OCI-LY7 (cell line): ENCODE measurements around the gene TMPRSS11B. TPM values are rescaled to one million over a fixed set of nuclear protein-coding genes. Genes with fewer than 3 reads are reported as not detected.

ENCODE experiments used
- Bru-seq: library from RNA; stranded (reverse); fragments of 400-500 nt; gene quantifications from one replicate; lab custom pipeline; 2021; lab: Mats Ljungman, UMichigan
- BruChase-seq, 2 experiments: library from RNA; stranded (reverse); fragments of 400-500 nt; gene quantifications; one replicate each; lab custom pipeline; 2021; lab: Mats Ljungman, UMichigan
- BruUV-seq: library from RNA; stranded (reverse); fragments of 400-500 nt; replicated peaks from 2 replicates; lab custom pipeline; 2021; lab: Mats Ljungman, UMichigan
- CTCF ChIA-PET: fragments of 300-600 bp; sonication (Branson Sonifier 250); formaldehyde crosslinking; loops from one replicate; lab custom pipeline; 2022; ENCODE audit warnings: antibody characterized with exemption; ENCODE audit not compliant: unreplicated experiment; lab: Charles Lee
- POLR2A ChIA-PET: fragments of 300-600 bp; sonication (Branson Sonifier 250); formaldehyde crosslinking; loops from one replicate; lab custom pipeline; 2022; ENCODE audit warnings: antibody characterized with exemption; lab: Charles Lee
- DNase-seq: peaks from one replicate; pipeline ENCODE4 v3.0.0-alpha.2; 2015; ENCODE audit warnings: low spot score
- H2AFZ ChIP-seq: fragments of 200-600 bp; sonication (generic), shearing (Covaris generic); 2 replicates; pipeline ENCODE4 v1.6.1; 2014; ENCODE audit warnings: mild to moderate bottlenecking, antibody characterized with exemption, low read length, moderate library complexity
- H3K27ac ChIP-seq: fragments of 200-600 bp; sonication (generic); 2 replicates; pipeline ENCODE4 v1.5.1; 2014; ENCODE audit warnings: mixed run types, low read depth, mild to moderate bottlenecking, moderate library complexity, low read length, inconsistent platforms; ENCODE audit not compliant: poor library complexity, severe bottlenecking
- H3K36me3 ChIP-seq: fragments of 200-600 bp; sonication (generic); 2 replicates; pipeline ENCODE4 v1.6.1; 2014; ENCODE audit warnings: mild to moderate bottlenecking, antibody characterized with exemption, low read length, moderate library complexity, mixed read lengths; ENCODE audit not compliant: insufficient read depth
- H3K4me1 ChIP-seq: fragments of 200-600 bp; sonication (generic); 2 replicates; pipeline ENCODE4 v1.5.1; 2014; ENCODE audit warnings: mild to moderate bottlenecking, low read length; ENCODE audit not compliant: insufficient read depth, poor library complexity, severe bottlenecking
- H3K4me2 ChIP-seq: fragments of 200-600 bp; sonication (generic); 2 replicates; pipeline ENCODE4 v1.6.1; 2014; ENCODE audit warnings: mild to moderate bottlenecking, low read length
- H3K4me3 ChIP-seq: fragments of 200-600 bp; sonication (generic); 2 replicates; pipeline ENCODE4 v1.5.1; 2014; ENCODE audit warnings: mild to moderate bottlenecking, low read depth, low read length; ENCODE audit not compliant: poor library complexity, severe bottlenecking
- H3K79me2 ChIP-seq: fragments of 200-600 bp; sonication (generic); 2 replicates; pipeline ENCODE4 v1.6.1; 2016; ENCODE audit warnings: low read depth, mild to moderate bottlenecking, low read length, moderate library complexity, mixed read lengths; ENCODE audit not compliant: insufficient read depth
- H3K9me2 ChIP-seq: fragments of 200-600 bp; sonication (generic); 2 replicates; pipeline ENCODE4 v1.6.1; 2016; ENCODE audit warnings: mild to moderate bottlenecking, low read length, mixed read lengths; ENCODE audit not compliant: insufficient read depth
- H3K9me3 ChIP-seq: fragments of 200-600 bp; sonication (generic); 2 replicates; pipeline ENCODE4 v1.6.1; 2014; ENCODE audit warnings: mild to moderate bottlenecking, mixed run types, low read length, mixed read lengths
- H4K20me1 ChIP-seq: fragments of 200-600 bp; sonication (generic); 2 replicates; pipeline ENCODE4 v1.6.1; 2014; ENCODE audit warnings: mild to moderate bottlenecking, antibody characterized with exemption, low read length, moderate library complexity, mixed read lengths; ENCODE audit not compliant: insufficient read depth
- EZH2phosphoT487 ChIP-seq: fragments of 200-600 bp; sonication (generic); IDR thresholded peaks from 2 replicates; pipeline ENCODE4 v1.6.1; 2018; ENCODE audit warnings: low read depth, borderline replicate concordance, mild to moderate bottlenecking, mixed run types, antibody characterized with exemption, low read length, moderate library complexity, mixed read lengths
- intact Hi-C: fragments of 100-400 bp; cut with micrococcal nuclease; formaldehyde crosslinking; loops from one replicate; pipeline ENCODE4 v1.10.0; 2022; ENCODE audit not compliant: unreplicated experiment
- long read RNA-seq: library from polyadenylated mRNA; stranded (forward); transcript quantifications from one replicate; pipeline ENCODE4 v2.0.0, GENCODE V29; 2022
- total RNA-seq, 2 experiments: library from RNA; depleted of rRNA in 1 of 2; stranded (reverse); fragments of >200 nt in 1 of 2; shearing (Covaris generic) in 1 of 2; gene quantifications; 2 replicates each; pipeline ENCODE4 v1.2.3, GENCODE V29; 2014 to 2022
- TF ChIP-seq, protein P1 (sequence below): fragments of 200-600 bp; sonication (generic); conservative IDR thresholded peaks from 2 replicates; pipeline ENCODE4 v1.5.1; 2014; ENCODE audit warnings: mild to moderate bottlenecking, antibody characterized with exemption, low read length, moderate library complexity, mixed read lengths

Gene TMPRSS11B, protein sequence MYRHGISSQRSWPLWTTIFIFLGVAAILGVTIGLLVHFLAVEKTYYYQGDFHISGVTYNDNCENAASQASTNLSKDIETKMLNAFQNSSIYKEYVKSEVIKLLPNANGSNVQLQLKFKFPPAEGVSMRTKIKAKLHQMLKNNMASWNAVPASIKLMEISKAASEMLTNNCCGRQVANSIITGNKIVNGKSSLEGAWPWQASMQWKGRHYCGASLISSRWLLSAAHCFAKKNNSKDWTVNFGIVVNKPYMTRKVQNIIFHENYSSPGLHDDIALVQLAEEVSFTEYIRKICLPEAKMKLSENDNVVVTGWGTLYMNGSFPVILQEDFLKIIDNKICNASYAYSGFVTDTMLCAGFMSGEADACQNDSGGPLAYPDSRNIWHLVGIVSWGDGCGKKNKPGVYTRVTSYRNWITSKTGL
- total RNA-seq (2014; rRNA removed; shearing (Covaris generic)) (not detected in 2 replicates), total RNA-seq (2022) (not detected in 2 replicates), Bru-seq, nascent RNA (not detected), BruChase-seq, experiment 1, labeled RNA remaining after a 6-hour chase (not detected), BruChase-seq, experiment 2, labeled RNA remaining after a 2-hour chase (not detected)
- long read RNA-seq: 0 reads

DNA sequence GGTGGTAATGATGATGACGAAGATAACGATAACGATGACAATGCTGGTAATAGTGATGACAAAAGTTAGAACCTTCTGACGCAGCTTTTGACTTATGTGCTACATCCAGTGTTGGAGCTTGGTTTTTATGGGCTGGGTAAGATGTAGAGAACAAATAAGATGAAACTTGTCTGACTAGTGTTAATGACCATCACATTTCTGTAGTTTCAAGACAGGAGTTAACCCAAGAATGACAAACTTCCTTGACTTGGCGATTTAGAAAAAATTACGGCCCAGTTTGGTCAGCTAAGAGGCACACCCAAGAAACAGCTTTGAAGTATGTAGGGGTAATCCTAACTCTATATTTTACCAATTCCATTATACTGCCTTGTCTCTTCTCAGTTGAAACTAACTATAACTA, at the start of gene TMPRSS11B:
TSS of gene TMPRSS11B (minus strand) at position 101 of the 400 bp plus-strand sequence. CDS start 136 bp downstream, outside the sequence.
- no peaks in the 10 kb centered on the region for H4K20me1 ChIP-seq
- no peak within 1 kb of the TSS for H2AFZ ChIP-seq
- no peak for DNase-seq
- H3K36me3 ChIP-seq: no peaks in the 10 kb centered on the region
- H3K79me2 ChIP-seq: no peaks in the 10 kb centered on the region
- no peak within 1 kb of the TSS for H3K4me3 ChIP-seq
- ChIA-PET POLR2A (interaction anchor here (0.5 kb wide), 1 partner anchor 844 kb away, joined by 3 read pairs; no protein-coding TSS in a partner anchor), CTCF (no interaction called here)
- no peaks in the 10 kb centered on the region for H3K9me3 ChIP-seq
- TF ChIP-seq, protein P1, sequence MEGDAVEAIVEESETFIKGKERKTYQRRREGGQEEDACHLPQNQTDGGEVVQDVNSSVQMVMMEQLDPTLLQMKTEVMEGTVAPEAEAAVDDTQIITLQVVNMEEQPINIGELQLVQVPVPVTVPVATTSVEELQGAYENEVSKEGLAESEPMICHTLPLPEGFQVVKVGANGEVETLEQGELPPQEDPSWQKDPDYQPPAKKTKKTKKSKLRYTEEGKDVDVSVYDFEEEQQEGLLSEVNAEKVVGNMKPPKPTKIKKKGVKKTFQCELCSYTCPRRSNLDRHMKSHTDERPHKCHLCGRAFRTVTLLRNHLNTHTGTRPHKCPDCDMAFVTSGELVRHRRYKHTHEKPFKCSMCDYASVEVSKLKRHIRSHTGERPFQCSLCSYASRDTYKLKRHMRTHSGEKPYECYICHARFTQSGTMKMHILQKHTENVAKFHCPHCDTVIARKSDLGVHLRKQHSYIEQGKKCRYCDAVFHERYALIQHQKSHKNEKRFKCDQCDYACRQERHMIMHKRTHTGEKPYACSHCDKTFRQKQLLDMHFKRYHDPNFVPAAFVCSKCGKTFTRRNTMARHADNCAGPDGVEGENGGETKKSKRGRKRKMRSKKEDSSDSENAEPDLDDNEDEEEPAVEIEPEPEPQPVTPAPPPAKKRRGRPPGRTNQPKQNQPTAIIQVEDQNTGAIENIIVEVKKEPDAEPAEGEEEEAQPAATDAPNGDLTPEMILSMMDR: no peak
- no peak for TF ChIP-seq EZH2phosphoT487
- intact Hi-C loops: no loop called here
- no peak within 1 kb of the TSS for H3K27ac ChIP-seq
- no peaks in the 10 kb centered on the region for H3K9me2 ChIP-seq
- H3K4me1 ChIP-seq: no peaks in the 10 kb centered on the region
- BruUV-seq: no TSS peak
- H3K4me2 ChIP-seq: no peak within 1 kb of the TSS

DNA sequence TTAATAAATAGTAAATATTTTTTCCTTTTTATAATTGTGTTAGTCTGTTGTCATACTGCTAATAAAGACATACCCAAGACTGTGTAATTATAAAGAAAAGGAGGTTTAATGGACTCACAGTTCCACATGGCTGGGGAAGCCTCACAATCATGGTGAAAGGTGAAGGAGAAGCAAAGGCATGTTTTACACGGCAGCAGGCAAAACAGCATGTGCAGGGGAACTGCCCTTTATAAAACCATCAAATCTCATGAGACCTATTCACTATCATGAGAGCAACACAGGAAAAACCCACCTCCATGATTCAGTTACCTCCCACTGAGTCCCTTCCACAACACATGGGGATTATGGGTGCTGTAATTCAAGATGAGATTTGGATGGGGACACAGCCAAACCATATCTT, 45.8 kb upstream of the TMPRSS11B start:
- Histone ChIP-seq H3K4me2 (no peak overlapping the region), H3K9me2 (no peaks in the 10 kb centered on the region), H3K27ac (no peak overlapping the region), H3K4me1 (no peaks in the 10 kb centered on the region), H3K9me3 (no peaks in the 10 kb centered on the region), H3K36me3 (no peaks in the 10 kb centered on the region), H3K79me2 (no peaks in the 10 kb centered on the region), H3K4me3 (no peak overlapping the region), H2AFZ (no peak overlapping the region), H4K20me1 (no peaks in the 10 kb centered on the region)
- DNase-seq: no peak
- ChIA-PET CTCF (no interaction called here), POLR2A (no interaction called here)
- no TSS peak for BruUV-seq
- intact Hi-C loops: no loop called here
- no peak for TF ChIP-seq EZH2phosphoT487
- TF ChIP-seq, protein P1: no peak

DNA sequence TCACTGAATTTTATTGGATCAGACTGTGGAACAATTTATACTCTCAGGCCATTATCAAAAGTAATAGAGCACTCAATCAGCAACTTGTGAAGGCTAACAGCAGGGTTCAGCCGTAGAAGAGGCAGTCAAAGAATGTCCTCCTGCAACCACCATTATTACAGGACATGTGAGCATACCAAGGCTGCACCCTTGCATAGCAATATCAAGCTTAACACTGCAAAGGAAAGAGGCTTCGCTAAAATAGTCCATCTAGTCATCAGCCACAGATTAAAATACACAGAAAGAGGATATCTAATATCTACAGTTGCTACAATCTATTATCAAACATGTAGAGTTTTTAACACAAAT, 42.9 kb upstream of the TMPRSS11B start:
- BruUV-seq: no TSS peak
- H3K36me3 ChIP-seq: no peaks in the 10 kb centered on the region
- DNase-seq: no peak
- no peak overlapping the region for H3K27ac ChIP-seq
- CTCF ChIA-PET: no interaction called here
- no peak overlapping the region for H3K4me3 ChIP-seq
- intact Hi-C loops: no loop called here
- no peaks in the 10 kb centered on the region for H3K79me2 ChIP-seq
- H3K9me2 ChIP-seq: no peaks in the 10 kb centered on the region
- POLR2A ChIA-PET: no interaction called here
- TF ChIP-seq EZH2phosphoT487: no peak
- TF ChIP-seq, protein P1: no peak
- no peaks in the 10 kb centered on the region for H3K4me1 ChIP-seq
- H3K4me2 ChIP-seq: no peak overlapping the region
- no peaks in the 10 kb centered on the region for H3K9me3 ChIP-seq
- no peaks in the 10 kb centered on the region for H4K20me1 ChIP-seq
- no peak overlapping the region for H2AFZ ChIP-seq
